Astrocyte (in vitro differentiated cells and primary cell): ENCODE results near the gene CROCC2. TPM values are rescaled to one million over a fixed set of nuclear protein-coding genes. Genes with fewer than 3 reads are reported as not detected.

Source experiments
- DNase-seq: peaks from one replicate; pipeline ENCODE4 v3.0.0-alpha.2; 2010; ENCODE audit warnings: low read depth
- FAIRE-seq: peaks from 2 replicates; lab custom pipeline; 2011; peaks lifted over from hg19 to GRCh38; lab: Jason Lieb, UNC
- H2AFZ ChIP-seq: 2 replicates; pipeline ENCODE4 v1.6.0; 2012; ENCODE audit warnings: low read depth, low read length, inconsistent platforms
- H3K27ac ChIP-seq: 2 replicates; pipeline ENCODE4 v1.5.1; 2011; ENCODE audit warnings: low read depth, low read length, inconsistent platforms
- H3K27me3 ChIP-seq: 2 replicates; pipeline ENCODE4 v1.6.0; 2011; ENCODE audit warnings: low read length, inconsistent platforms; ENCODE audit not compliant: insufficient read depth
- H3K36me3 ChIP-seq: 2 replicates; pipeline ENCODE4 v1.5.1; 2011; ENCODE audit warnings: low read length, inconsistent platforms; ENCODE audit not compliant: insufficient read depth
- H3K4me1 ChIP-seq: 2 replicates; pipeline ENCODE4 v1.5.1; 2011; ENCODE audit warnings: low read length, inconsistent platforms; ENCODE audit not compliant: insufficient read depth
- H3K4me2 ChIP-seq: 2 replicates; pipeline ENCODE4 v1.6.0; 2012; ENCODE audit warnings: low read length, inconsistent platforms
- H3K4me3 ChIP-seq: 2 replicates; pipeline ENCODE4 v1.5.1; 2011; ENCODE audit warnings: low read depth, mild to moderate bottlenecking, low read length, inconsistent platforms; ENCODE audit not compliant: insufficient read depth
- H3K79me2 ChIP-seq: 2 replicates; pipeline ENCODE4 v1.6.0; 2012; ENCODE audit warnings: mild to moderate bottlenecking, low read length, inconsistent platforms; ENCODE audit not compliant: insufficient read depth
- H3K9ac ChIP-seq: 2 replicates; pipeline ENCODE4 v1.6.0; 2012; ENCODE audit warnings: mild to moderate bottlenecking, low read length, inconsistent platforms
- H3K9me3 ChIP-seq: 2 replicates; pipeline ENCODE4 v1.5.1; 2012; ENCODE audit warnings: low read depth, mild to moderate bottlenecking, low read length, inconsistent platforms; ENCODE audit not compliant: insufficient read depth
- H4K20me1 ChIP-seq: 2 replicates; pipeline ENCODE4 v1.6.0; 2012; ENCODE audit warnings: low read length, inconsistent platforms; ENCODE audit not compliant: insufficient read depth
- H3K27ac Mint-ChIP-seq: one replicate; pipeline ENCODE4 v1.8.0; 2021; ENCODE audit warnings: mild to moderate bottlenecking, mixed read lengths; ENCODE audit not compliant: unreplicated experiment
- H3K27me3 Mint-ChIP-seq: one replicate; pipeline ENCODE4 v1.8.0; 2021; ENCODE audit warnings: low read depth, mixed read lengths; ENCODE audit not compliant: unreplicated experiment
- H3K36me3 Mint-ChIP-seq: one replicate; pipeline ENCODE4 v1.8.0; 2021; ENCODE audit warnings: low read depth, mixed read lengths; ENCODE audit not compliant: unreplicated experiment
- H3K4me1 Mint-ChIP-seq: one replicate; pipeline ENCODE4 v1.8.0; 2021; ENCODE audit warnings: low read depth, mixed read lengths; ENCODE audit not compliant: unreplicated experiment
- H3K4me3 Mint-ChIP-seq: one replicate; pipeline ENCODE4 v1.8.0; 2021; ENCODE audit warnings: mild to moderate bottlenecking, moderate library complexity, mixed read lengths; ENCODE audit not compliant: unreplicated experiment
- H3K9me3 Mint-ChIP-seq: one replicate; pipeline ENCODE4 v1.8.0; 2021; ENCODE audit warnings: mild to moderate bottlenecking, mixed read lengths; ENCODE audit not compliant: unreplicated experiment
- EZH2 ChIP-seq: IDR thresholded peaks from 2 replicates; pipeline ENCODE4 v1.6.1; 2012; ENCODE audit warnings: mild to moderate bottlenecking, low read length, inconsistent platforms; ENCODE audit not compliant: insufficient read depth
- total RNA-seq: library from RNA; stranded (reverse); gene quantifications from 2 replicates; pipeline ENCODE4 v1.2.1, GENCODE V29; 2021
- TF ChIP-seq, protein P1 (sequence below): IDR thresholded peaks from 2 replicates; pipeline ENCODE4 v1.5.1; 2011; ENCODE audit warnings: low read depth, mild to moderate bottlenecking, inconsistent platforms, low read length, moderate library complexity; ENCODE audit not compliant: insufficient read depth

CROCC2 gene
- total RNA-seq, 1 donor from 2014 or later, result not detected

DNA sequence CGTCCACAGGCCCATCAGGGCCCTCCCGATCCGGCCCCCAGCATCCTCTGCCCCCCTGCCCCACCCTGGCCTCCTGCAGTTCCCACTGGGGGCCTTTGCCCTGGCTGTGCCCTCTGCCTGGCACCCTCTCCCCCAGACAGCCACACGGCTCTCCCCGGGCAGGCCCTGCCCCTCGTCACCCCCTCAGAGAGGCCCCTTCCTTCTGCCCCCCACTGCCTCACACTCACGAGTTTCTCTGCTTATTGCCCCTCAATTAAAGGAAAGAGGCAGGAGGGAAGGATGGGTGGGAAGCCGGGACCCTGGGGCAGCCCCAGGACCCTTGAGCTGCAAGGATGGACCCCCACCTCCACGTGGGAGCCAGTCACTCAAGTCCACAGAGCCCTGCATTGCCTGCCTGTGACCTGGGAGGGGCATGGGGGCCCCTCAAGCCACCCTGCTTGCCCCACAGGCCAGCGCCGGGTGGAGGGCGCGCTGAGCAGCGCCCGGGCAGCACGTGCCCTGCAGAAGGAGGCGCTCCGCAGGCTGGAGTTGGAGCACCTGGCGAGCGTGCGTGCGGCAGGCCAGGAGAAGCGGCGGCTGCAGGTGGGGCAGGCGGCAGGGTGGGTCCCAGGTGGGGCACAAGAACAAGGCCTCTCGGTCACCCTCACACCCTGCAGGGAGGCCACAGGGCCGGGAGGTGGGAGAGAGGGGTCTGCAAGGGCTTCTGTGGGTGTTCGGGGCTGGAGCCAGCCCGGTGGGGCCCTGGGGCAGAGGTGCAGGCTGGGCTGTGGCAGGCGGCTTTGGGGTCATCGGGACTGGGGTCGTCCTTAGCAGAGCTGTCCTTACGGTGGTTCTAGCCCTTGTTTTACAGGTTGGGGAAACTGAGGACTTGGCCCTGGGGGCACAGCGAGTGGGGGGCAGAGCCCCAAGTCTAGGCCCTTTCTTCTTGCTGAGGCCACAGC, 61.8 kb downstream of the CROCC2 start:
- Histone ChIP-seq H2AFZ (no peak overlapping the region), H3K36me3 (no peaks in the 10 kb centered on the region), H4K20me1 (no peaks in the 10 kb centered on the region), H3K9me3 (no peaks in the 10 kb centered on the region), H3K4me3 (no peak overlapping the region), H3K27ac (no peak overlapping the region), H3K79me2 (no peaks in the 10 kb centered on the region), H3K9ac (no peak overlapping the region), H3K4me1 (no peaks in the 10 kb centered on the region), H3K27me3 (peaks cover 9% of the 10 kb centered on the region), H3K4me2 (no peak overlapping the region)
- Mint-ChIP-seq H3K36me3 (no peaks in the 10 kb centered on the region), H3K4me1 (no peaks in the 10 kb centered on the region), H3K4me3 (no peak overlapping the region), H3K9me3 (no peaks in the 10 kb centered on the region), H3K27me3 (peaks cover 35% of the 10 kb centered on the region), H3K27ac (no peak overlapping the region)
- DNase-seq (no peak), FAIRE-seq (no peak)
- TF ChIP-seq, protein P1, sequence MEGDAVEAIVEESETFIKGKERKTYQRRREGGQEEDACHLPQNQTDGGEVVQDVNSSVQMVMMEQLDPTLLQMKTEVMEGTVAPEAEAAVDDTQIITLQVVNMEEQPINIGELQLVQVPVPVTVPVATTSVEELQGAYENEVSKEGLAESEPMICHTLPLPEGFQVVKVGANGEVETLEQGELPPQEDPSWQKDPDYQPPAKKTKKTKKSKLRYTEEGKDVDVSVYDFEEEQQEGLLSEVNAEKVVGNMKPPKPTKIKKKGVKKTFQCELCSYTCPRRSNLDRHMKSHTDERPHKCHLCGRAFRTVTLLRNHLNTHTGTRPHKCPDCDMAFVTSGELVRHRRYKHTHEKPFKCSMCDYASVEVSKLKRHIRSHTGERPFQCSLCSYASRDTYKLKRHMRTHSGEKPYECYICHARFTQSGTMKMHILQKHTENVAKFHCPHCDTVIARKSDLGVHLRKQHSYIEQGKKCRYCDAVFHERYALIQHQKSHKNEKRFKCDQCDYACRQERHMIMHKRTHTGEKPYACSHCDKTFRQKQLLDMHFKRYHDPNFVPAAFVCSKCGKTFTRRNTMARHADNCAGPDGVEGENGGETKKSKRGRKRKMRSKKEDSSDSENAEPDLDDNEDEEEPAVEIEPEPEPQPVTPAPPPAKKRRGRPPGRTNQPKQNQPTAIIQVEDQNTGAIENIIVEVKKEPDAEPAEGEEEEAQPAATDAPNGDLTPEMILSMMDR, result no peak

DNA sequence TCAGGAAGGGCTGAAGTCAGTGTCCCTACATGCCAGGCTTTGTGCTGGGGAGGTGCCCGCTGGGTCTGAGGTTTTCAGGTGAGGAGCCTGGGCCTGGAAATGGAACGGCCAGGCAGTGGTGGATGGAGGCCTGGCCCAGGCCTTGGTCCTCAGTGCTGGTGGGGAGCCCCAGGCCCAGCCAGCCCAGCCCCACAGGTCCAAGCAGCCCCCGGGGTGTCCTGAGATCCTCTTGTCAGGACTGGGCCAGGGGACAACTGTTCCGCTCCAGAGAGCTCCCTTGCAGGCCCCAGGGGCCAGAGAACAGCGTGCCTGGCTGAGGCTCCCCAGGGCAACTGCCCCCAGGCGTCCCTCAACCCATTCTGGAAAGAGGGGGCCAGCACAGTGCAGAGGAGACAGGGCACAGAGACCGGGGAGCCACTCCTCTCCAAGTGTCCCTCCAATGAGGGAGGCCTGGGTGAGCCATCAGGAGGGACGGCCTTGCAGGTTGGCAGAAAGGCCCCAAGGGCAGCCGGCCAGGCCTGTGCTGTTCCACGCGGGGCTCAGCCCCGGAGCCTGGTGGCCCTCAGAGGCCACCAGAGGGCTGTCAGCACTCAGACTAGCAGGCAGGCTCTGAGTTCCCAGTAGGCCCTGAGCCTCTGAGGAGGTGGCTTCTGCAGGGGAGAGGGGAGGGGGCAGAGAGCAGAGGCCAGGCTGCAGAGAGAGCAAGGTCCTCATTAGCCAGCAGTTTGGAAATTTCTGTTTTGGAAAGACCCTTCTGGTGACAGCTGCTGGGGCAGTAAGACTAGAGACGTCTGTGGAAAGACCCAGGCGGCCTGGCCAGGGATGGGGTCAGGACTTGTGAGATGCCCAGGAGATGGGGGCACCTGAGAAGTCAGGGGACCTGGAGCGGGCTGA, 62.8 kb downstream of the CROCC2 start:
- Histone ChIP-seq H3K9me3 (no peaks in the 10 kb centered on the region), H3K27ac (no peak overlapping the region), H3K4me1 (no peaks in the 10 kb centered on the region), H3K9ac (no peak overlapping the region), H3K4me2 (no peak overlapping the region), H3K79me2 (no peaks in the 10 kb centered on the region), H2AFZ (no peak overlapping the region), H3K4me3 (no peak overlapping the region), H4K20me1 (no peaks in the 10 kb centered on the region), H3K36me3 (no peaks in the 10 kb centered on the region), H3K27me3 (peaks cover 12% of the 10 kb centered on the region)
- DNase-seq (no peak), FAIRE-seq (no peak)
- peaks cover 36% of the 10 kb centered on the region for H3K27me3 Mint-ChIP-seq
- no peaks in the 10 kb centered on the region for H3K4me1 Mint-ChIP-seq
- H3K4me3 Mint-ChIP-seq, result no peak overlapping the region
- H3K36me3 Mint-ChIP-seq, result no peaks in the 10 kb centered on the region
- TF ChIP-seq, protein P1, result no peak
- TF ChIP-seq EZH2, result no peak
- no peaks in the 10 kb centered on the region for H3K9me3 Mint-ChIP-seq
- no peak overlapping the region for H3K27ac Mint-ChIP-seq
